Gastroesophageal sphincter (tissue), 4 donors: ENCODE measurements around the gene SPDL1. TPM values are rescaled to one million over a fixed set of nuclear protein-coding genes. Genes with fewer than 3 reads are reported as not detected.
"Not testable (repeated sequence)": the region's sequence is repeated elsewhere in the genome, so short reads cannot be mapped to it uniquely, and the experiment has no call there.

ENCODE experiments used
- ATAC-seq: fragments of 150-250 bp; one replicate; pipeline ENCODE4 v1.9.1; 2016; ENCODE audit warnings: mild to moderate bottlenecking, moderate library complexity
- H3K27ac ChIP-seq, 4 donors: fragments of 200-600 bp; sonication (generic) in 3 of 4; 1 replicate in 3 of 4; 2 replicates in 1 of 4; pipeline ENCODE4 v1.5.1; 2016 to 2019
- H3K27me3 ChIP-seq: fragments of 200-600 bp; sonication (generic); one replicate; pipeline ENCODE4 v1.5.1; 2019
- H3K36me3 ChIP-seq, 2 donors: fragments of 200-600 bp; sonication (generic); one replicate each; pipeline ENCODE4 v1.5.1; 2019; ENCODE audit warnings: control low read depth in 1 of 2
- H3K4me1 ChIP-seq, 3 donors: fragments of 200-600 bp; sonication (generic); 1 replicate in 2 of 3; 2 replicates in 1 of 3; pipeline ENCODE4 v1.5.1; 2016 to 2019; ENCODE audit warnings: control low read depth in 2 of 3
- H3K4me3 ChIP-seq, 2 donors: fragments of 200-600 bp; sonication (generic); one replicate each; pipeline ENCODE4 v1.5.1; 2019; ENCODE audit warnings: mild to moderate bottlenecking in 1 of 2, moderate library complexity in 1 of 2
- H3K9me3 ChIP-seq, 3 donors: fragments of 200-600 bp; sonication (generic); one replicate each; pipeline ENCODE4 v1.5.1; 2017 to 2019; ENCODE audit warnings: control low read depth in 2 of 3
- CTCF ChIP-seq, 4 experiments: fragments of 200-600 bp in 2 of 4; fragments of 450-650 bp in 2 of 4; sonication (generic) in 1 of 4; IDR thresholded peaks; one replicate each; pipeline ENCODE4 v1.5.1; 2017 to 2019; ENCODE audit warnings: antibody characterized with exemption in 4 of 4, mild to moderate bottlenecking in 2 of 4, moderate library complexity in 2 of 4
- EP300 ChIP-seq: sonication (generic); formaldehyde crosslinking; IDR thresholded peaks from one replicate; pipeline ENCODE4 v1.6.1; 2017; ENCODE audit warnings: antibody characterized with exemption, mild to moderate bottlenecking
- POLR2A ChIP-seq, 2 donors: fragments of 450-650 bp; IDR thresholded peaks; one replicate each; pipeline ENCODE4 v1.6.1; 2017; ENCODE audit warnings: antibody characterized with exemption in 2 of 2, mild to moderate bottlenecking in 2 of 2, moderate library complexity in 1 of 2
- POLR2AphosphoS5 ChIP-seq: sonication (generic); formaldehyde crosslinking; IDR thresholded peaks from one replicate; pipeline ENCODE4 v1.6.1; 2017; ENCODE audit warnings: antibody characterized with exemption
- WGBS, 2 donors: methylation state at CpG; one replicate each; pipeline ENCODE4 v1.1.5; 2018; ENCODE audit warnings: low coverage in 1 of 2; 5-methylcytosine and 5-hydroxymethylcytosine counted together
- total RNA-seq, 4 donors: library from RNA; depleted of rRNA; stranded (reverse); fragments of >200 nt; gene quantifications; one replicate each; pipeline ENCODE4 v1.1.0, GENCODE V29; 2016

The SPDL1 gene
- total RNA-seq, 4 donors from 2014 or later, result 5.7 to 10.1 (median 6.7) TPM

- Histone ChIP-seq H3K4me1 (no peaks in the 10 kb centered on the region), H3K9me3 (peaks cover 0 to 15% (median 0%) of the 10 kb centered on the region in 3 donors), H3K36me3 (peaks cover 0 to 23% of the 10 kb centered on the region in 2 donors), H3K4me3 (no peak overlapping the region), H3K27ac (no peak overlapping the region), H3K27me3 (no peaks in the 10 kb centered on the region)
- no peak for TF ChIP-seq CTCF (IDR thresholded peaks at IDR 0.05)
- no peak for TF ChIP-seq POLR2AphosphoS5
- TF ChIP-seq EP300, result no peak
- TF ChIP-seq POLR2A (IDR thresholded peaks at IDR 0.05), result no peak
- no peak for ATAC-seq
- 70 to 94% methylated on average over 2 of the region's 2 CpGs for WGBS, 2 donors
Observed at GRCh38 chr5:169607882-169608281, 24.3 kb downstream of the SPDL1 start.

GRCh38 chr5:169609716-169610115 is 26.1 kb downstream of the SPDL1 start:
- ATAC-seq, result no peak
- WGBS, 2 donors, result 54% methylated on average over 2 of the region's 3 CpGs; no CpG with 5 or more reads in 1 of the 2 donors
- TF ChIP-seq POLR2A (IDR thresholded peaks at IDR 0.05) (no peak), CTCF (IDR thresholded peaks at IDR 0.05) (no peak), EP300 (no peak), POLR2AphosphoS5 (no peak)

DNA sequence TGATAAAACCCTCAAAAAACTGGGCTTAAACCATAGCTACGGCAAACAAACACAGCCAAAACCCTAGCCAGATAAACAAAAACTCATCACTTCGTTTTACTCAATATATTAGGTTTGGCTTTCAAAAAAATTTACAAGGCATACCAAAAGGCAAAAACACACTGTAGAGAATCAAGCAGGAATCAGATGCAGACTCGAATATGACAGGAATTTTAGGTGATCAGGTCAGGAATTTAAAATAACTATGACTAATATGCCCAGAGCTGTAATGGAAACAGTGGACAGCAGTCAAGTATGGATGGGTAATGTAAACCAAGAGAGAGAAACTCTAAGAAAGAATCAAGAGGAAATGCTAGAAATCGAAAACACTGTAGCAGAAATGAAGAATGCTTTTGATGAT is 27.0 kb downstream of the SPDL1 start:
- Histone ChIP-seq H3K4me1 (no peaks in the 10 kb centered on the region), H3K9me3 (peaks cover 0 to 15% (median 0%) of the 10 kb centered on the region in 3 donors), H3K4me3 (no peak overlapping the region), H3K27ac (no peak overlapping the region), H3K36me3 (no peaks in the 10 kb centered on the region), H3K27me3 (no peaks in the 10 kb centered on the region)
- ATAC-seq, result no peak
- 77% methylated on average over 4 of the region's 4 CpGs for WGBS, 2 donors
- TF ChIP-seq POLR2A (IDR thresholded peaks at IDR 0.05), result no peak
- no peak for TF ChIP-seq POLR2AphosphoS5
- TF ChIP-seq CTCF (IDR thresholded peaks at IDR 0.05), result no peak
- TF ChIP-seq EP300, result no peak

More at GRCh38 chr5:169609716-169610115, 26.1 kb downstream of the SPDL1 start:
- Histone ChIP-seq H3K4me1 (no peaks in the 10 kb centered on the region), H3K4me3 (no peak overlapping the region), H3K27ac (no peak overlapping the region), H3K27me3 (no peaks in the 10 kb centered on the region), H3K36me3 (peaks cover 0 to 5% of the 10 kb centered on the region in 2 donors), H3K9me3 (peaks cover 0 to 15% (median 0%) of the 10 kb centered on the region in 3 donors)

DNA sequence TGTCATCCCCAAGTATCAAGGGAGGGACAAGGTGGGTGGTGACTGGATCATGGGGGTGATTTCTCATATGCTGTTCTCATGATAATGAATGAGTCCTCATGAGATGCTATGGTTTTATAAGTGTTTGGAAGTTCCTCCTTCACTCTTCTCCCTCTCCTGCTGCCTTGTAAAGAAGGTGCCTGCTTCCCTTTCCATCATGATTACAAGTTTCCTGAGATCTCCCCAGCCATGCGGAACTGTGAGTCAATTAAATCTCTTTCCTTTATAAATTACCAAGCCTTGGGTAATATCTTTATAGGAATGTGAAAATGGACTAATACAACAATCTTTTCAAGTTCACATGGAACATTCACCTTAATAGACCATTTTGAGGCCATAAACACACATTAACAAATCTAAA is 32.0 kb downstream of the SPDL1 start:
- no peak for ATAC-seq
- TF ChIP-seq POLR2A (IDR thresholded peaks at IDR 0.05) (no peak), CTCF (IDR thresholded peaks at IDR 0.05) (no peak), POLR2AphosphoS5 (no peak), EP300 (no peak)
- 64 to 80% methylated on average over 1 of the region's 1 CpG for WGBS, 2 donors
- H3K27ac ChIP-seq, result no peak overlapping the region
- H3K9me3 ChIP-seq, result peaks cover 0 to 15% (median 0%) of the 10 kb centered on the region in 3 donors
- no peak overlapping the region for H3K4me3 ChIP-seq
- no peaks in the 10 kb centered on the region for H3K4me1 ChIP-seq
- H3K27me3 ChIP-seq, result no peaks in the 10 kb centered on the region
- H3K36me3 ChIP-seq, result no peaks in the 10 kb centered on the region

DNA sequence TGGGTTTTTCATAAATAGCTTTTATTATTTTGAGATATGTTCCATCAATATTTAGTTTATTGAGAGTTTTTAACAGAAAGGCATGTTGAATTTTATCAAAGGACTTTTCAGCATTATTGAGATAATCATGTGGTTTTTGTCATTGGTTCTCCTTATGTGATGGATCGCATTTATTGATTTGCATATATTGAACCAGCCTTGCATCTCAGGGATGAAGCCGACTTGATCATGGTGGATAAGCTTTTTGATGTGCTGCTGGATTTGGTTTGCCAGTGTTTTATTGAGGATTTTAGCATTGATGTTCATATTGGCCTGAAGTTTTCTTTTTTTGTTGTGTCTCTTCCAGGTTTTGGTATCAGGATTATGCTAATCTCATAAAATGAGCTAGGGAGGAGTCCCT is 40.7 kb downstream of the SPDL1 start:
- WGBS, 2 donors, result 88% methylated on average over 2 of the region's 2 CpGs; no CpG with 5 or more reads in 1 of the 2 donors
- not testable (repeated sequence) for H3K36me3 ChIP-seq, H3K4me1 ChIP-seq, H3K27me3 ChIP-seq, ATAC-seq, H3K27ac ChIP-seq, H3K4me3 ChIP-seq
- peaks cover 0 to 22% (median 0%) of the 10 kb centered on the region in 3 donors for H3K9me3 ChIP-seq
